GM12801 (cell line): Measurements from ENCODE around the gene CAMK1G.

Experiments used
- CTCF ChIP-seq: IDR thresholded peaks from one replicate; pipeline ENCODE4 v1.5.1; 2011; ENCODE audit warnings: control low read depth; ENCODE audit not compliant: insufficient read length; ENCODE audit errors: extremely low read depth

CAMK1G gene

GRCh38 chr1:209584231-209584672, 738 bp downstream of the CAMK1G start:
- no peak for TF ChIP-seq CTCF

GRCh38 chr1:209585197-209585596, 1.7 kb downstream of the CAMK1G start:
- TF ChIP-seq CTCF, result no peak

GRCh38 chr1:209585672-209586071, 2.2 kb downstream of the CAMK1G start:
- TF ChIP-seq CTCF, result no peak

- no peak for TF ChIP-seq CTCF
These were observed 2.8 kb downstream of the CAMK1G start for GRCh38 chr1:209586221-209586740.

GRCh38 chr1:209587789-209588188, 4.3 kb downstream of the CAMK1G start:
- no peak for TF ChIP-seq CTCF

- TF ChIP-seq CTCF, result no peak
These were observed 5.9 kb downstream of the CAMK1G start for GRCh38 chr1:209589440-209589839.

- no peak for TF ChIP-seq CTCF
These were observed 6.3 kb downstream of the CAMK1G start for GRCh38 chr1:209589863-209590262.
